Measurements from ENCODE around the gene SEPTIN8.

Gene SEPTIN8

GRCh38 chr5:132763181-132764036, 13.6 kb downstream of the SEPTIN8 start:
- no peak for DNase-seq

DNA sequence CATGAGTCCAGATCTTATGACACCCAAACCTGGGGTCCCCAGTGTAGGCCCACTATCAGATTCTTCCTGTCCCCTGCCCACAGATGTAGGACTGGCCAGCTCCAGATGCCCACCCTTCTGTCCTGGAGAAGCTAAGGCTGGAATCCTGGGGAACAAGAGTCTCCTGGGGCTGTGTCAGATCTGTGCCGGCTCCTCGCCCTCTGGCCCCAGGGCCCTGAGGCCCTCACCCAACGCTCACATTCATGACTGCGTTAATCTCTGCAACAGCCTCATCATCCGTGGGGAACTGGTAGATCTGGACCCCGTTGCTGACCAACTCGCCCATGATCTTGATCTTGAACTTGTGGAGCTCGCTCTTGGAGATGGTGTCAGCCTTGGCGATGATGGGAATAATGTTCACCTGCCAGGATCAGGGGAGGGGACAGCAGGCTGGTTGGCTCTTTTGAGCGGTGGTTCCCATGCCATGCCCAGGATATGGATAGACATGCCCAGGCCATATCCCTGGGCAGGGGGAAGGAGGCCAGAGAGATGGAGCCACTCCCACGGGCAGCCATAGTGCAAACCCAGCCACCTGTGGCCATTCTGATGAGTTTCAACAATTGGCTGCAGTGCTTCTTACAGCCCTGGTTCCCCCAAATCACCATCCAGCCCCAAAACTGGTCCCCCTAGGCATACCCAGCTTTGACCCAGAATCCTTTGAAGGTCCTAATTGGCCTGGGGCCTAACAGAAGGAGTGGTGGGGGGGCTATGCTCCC, 14.6 kb downstream of the SEPTIN8 start:
- DNase-seq, result no peak

DNA sequence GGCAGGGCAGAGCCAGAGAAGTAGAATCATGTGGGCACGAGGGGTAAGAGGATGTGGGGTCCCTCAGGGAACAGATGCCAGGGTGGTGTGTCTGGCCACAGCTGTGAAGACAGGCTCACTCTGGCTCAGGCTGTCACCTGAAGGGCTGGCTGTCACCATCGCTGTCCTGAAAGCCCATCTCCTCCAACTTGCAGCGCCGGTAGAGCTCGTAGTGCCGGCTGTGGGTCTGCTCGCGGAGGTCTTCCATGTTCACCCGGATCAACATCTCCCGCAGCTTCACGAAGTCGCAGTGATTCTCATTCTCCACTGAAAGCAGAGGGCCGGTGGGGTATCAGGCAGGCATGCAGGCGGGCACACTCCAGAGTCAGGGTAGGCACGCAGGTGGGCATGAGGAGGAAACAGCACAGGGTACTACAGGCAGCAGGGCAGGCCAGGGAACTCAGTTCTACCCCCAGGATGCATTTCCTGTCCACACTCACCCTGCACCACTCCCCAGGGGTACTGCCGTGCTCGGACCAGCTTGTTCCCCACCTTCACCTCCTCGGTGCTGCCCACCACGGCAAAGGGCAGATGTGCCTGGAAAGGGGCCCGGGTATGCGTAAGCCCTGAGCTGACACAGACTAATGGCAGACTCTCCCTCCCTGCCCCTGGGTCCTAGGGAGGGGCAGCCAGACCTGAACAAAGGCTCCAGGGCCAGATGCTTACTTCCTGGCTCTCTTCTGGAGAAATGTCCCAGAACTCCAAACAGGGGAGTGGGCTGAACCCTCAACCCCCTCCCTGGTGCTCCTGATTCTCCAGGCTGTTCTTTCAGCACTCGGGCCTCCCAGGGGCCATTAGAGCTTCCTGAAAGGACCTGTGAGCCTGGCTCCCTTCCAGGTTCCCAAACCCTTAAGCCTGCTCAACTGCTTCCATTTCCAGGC, 15.5 kb downstream of the SEPTIN8 start:
- DNase-seq, result no peak

GRCh38 chr5:132760601-132761317, 16.3 kb downstream of the SEPTIN8 start:
- no peak for DNase-seq

DNA sequence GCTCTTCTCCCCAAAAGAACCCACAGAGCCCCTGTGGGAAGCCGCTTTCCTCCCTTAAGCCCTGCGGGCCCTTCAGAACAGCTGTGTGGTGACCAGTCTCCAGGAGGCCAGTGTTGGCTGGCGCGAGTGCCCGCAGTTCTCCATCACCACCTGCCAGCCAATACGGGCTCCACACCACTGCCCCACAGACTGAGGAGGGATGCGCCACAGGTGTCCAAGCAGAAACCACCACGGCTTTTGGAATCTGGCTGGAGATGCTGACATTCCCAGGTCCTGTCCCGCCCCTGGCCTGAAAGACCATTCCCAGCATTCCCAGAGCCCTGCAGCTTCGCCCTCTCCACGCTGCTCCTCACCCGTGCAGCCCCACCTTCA, 17.0 kb downstream of the SEPTIN8 start:
- no peak for DNase-seq

DNA sequence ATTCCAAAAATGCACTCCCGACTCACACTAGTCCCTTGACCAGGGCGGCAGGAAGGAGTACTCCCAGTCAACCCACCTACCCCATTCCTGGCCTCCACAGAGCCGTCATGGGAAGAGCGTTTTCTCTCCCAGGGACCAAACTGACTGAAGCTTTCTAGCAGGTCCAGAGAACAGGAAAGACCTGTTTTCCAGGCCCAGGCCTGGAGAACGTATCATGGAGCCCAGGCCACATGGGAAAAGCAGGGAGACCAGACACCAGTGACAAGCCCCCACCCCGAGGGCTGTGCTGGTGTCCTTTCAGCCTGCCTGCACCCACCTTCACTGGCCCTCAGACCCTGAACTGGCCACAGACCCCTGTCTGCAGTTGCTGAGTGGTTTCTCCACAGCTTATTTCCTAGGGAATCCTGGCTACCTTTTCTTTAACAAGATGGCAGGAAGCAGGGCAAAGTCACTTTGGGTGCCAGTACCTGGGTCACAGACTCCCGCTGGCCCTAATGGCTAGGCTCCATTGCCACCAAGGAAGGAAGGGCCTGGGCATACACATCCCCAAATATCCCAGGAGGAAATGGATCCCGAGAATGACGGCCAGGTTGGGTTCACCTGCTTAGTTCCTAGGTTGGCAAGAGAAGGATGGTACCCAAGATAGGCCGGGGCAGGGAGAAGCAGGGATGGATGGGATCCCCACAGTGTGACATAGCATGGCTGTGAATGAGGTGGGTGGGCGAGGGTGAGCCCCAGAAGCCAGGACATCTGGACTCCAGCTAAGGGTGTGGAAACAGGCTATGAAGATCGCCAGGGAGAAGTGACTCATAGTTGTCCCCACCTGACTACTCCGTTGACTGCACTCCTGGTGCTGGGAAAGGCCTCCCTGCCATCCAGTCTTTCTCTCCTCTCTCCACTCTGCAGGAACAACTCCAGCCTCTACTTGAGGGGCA, 17.7 kb downstream of the SEPTIN8 start:
- no peak for DNase-seq

DNA sequence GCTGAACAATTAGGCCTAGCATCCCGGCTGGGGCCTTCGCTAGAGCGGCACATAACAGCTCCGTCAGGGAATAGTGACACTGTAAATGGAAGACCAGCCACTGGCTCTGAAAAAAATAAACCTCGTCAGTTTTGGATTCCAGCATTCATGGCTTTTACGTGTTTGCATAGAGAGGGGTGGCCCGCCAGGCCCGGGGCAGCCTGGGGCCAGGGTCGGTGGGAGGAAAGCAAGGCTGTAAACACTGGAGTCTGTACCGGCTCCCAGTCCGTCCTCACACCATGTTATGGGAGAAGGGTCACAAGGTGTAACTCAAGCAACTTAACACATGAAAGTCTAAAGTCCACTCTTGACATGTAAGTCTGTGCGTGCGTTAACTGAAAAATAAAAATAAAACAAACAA, 18.6 kb downstream of the SEPTIN8 start:
- DNase-seq, result no peak

DNA sequence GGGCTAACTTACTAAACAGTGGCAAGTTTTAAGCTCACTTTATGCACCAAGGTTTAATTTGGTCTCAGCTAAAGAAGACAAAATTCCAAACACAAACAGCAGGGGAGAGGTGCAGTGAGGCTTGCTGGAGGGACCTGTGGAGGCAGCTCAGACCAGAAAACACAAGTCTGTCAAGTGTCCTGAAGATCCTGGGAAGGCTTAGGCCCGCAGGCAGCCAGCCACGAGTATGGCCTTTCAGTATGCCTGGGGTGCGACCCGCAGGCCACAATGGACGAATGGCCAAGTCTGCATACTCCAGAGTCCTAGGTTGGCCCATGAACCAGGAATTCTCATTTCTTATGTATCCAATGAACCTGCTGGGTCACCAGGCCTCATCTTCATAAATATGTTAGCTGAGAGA, 20.5 kb downstream of the SEPTIN8 start:
- no peak for DNase-seq

DNA sequence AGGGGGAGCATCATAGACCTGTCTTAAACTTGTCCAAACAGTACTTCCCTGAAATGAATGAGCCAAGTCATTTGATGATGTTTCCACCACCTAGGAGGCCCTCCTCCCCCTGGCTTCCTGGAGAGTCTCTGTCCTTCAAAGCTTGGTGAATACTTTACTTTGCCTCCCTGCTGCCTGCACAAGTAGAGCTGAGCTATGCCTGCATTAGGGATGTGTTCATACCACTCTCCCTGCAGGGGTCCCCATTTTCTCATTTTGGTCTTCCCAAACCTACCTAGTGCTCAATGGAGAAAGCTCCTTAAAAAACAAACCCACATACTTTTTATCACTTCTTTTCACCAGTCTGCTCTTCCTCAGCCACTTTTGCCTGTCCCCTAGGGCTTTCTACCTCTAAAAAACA, 22.1 kb downstream of the SEPTIN8 start:
- no peak for DNase-seq

- no peak for DNase-seq
These were observed 22.9 kb downstream of the SEPTIN8 start for GRCh38 chr5:132754111-132754510.

- DNase-seq, result no peak
These were observed 23.7 kb downstream of the SEPTIN8 start for GRCh38 chr5:132753135-132753987.

- DNase-seq, result no peak
These were observed 24.4 kb downstream of the SEPTIN8 start for GRCh38 chr5:132752581-132753125.

DNA sequence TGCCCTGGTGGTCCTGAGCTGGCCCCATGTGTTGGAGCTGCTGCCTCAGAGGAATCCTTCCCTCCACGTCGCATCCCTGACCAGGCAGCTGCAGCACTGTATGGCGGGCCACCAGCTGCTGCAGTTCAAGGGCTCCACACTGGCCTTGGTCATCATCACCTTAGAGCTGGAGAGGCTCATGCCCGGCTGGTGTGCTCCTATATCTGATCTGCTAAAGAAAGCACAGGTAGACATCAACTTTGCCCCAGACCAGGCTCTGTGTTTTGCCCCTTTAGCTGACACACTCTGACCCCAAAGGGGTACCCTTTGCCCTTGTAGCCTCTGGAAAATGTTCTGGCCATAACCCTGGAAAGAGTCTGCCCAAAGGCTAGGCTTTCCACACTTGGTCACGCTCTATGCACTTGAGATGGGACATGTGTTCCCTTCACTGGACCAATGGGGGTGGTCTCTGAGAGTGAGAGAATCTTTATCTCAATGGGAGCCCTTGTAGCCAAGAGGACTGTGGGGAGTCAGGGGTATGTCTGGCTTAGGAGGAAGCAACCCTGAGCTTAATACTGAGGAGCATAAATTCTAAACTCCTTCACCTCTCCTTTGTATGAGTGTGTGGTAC, 25.0 kb downstream of the SEPTIN8 start:
- DNase-seq, result no peak

- DNase-seq, result no peak
These were observed 25.6 kb downstream of the SEPTIN8 start for GRCh38 chr5:132751444-132751843.

- no peak for DNase-seq
These were observed 26.4 kb downstream of the SEPTIN8 start for GRCh38 chr5:132750471-132751230.

DNA sequence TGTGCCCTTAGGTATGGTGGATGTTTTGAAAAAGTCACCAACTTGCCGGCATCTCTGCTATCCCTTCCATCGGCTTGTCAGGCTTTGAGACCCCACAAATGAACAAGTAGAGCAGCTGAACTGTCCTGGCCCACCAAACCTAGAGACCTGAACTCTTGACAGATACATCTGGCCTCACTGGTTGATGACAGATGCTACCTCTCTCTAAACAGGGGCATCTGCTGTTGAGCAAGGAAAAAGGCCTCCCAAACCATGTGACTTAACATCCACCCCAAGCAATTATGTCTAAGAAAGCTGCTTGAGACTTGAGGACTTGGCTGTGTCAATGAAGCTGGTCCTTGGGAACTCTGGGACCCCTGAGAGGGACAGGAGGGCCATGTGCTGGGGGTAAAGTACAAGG, 27.5 kb downstream of the SEPTIN8 start:
- no peak for DNase-seq

DNA sequence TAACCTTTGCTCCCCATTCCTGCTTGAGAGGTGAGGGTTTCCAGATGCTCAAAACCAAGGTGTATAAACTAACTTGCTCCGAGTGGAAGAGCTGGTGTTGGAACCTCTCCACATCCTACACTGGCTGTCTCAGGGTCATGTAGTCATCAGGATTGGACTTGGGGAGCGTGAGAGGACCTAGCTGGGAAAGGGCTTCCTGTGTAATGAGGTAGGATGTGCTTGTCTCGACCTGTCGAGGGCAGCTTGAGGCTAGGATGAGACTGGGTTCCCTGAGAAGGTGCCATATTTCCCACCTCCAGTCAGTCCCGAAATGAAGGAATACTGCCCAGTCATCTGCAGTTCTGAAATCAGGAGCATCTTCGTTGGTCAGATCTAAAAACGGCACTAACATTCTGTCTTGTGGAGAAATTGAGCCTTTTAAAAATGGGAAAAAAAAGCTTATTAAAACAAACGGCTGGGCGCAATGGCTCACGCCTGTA, 28.5 kb downstream of the SEPTIN8 start:
- no peak for DNase-seq

- no peak for DNase-seq
These were observed 29.2 kb downstream of the SEPTIN8 start for GRCh38 chr5:132747616-132748440.

Data from T1000 (cell line).